ENCODE results near the gene THEMIS. TPM values are rescaled to one million over a fixed set of nuclear protein-coding genes. Genes with fewer than 3 reads are reported as not detected.

Gene THEMIS
- total and polyA plus RNA-seq, 2 of the 4 experiments (the other 2 are of a cell fraction), result not detected

DNA sequence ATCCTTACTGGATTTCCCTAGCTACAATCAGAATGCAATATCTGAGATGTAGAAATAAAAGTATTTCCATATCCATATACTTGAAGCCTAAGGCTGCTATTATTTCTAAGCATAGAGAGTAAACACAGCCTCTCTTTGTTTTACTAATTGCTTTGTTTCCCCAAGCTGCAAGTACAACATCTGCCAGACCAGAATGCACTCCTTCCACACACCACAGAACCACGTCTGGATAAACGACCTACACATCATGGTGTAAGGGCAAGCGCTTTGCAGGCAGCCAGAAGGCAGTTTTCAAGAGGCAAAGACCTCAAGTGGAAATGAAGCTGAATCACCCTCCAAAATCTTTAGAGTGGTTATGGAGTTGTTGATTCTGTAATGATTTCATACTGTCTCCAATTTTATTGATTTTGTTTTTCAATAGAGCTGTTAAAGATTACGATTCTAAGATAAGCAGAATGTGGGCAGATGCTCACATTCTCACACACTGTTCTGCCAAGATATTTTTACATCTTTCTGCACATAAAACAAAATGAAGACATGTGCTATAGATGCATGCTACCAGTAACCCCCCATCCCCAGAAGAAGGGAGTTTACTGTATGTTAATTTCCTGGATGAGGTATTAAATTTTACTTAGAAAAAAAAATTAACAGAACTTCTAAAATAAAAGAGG is 88.8 kb downstream of the THEMIS start:
- in situ Hi-C loops (cut with MboI; ENCODE audit: low sequenced_read_pairs) (no loop called here), intact Hi-C loops (cut with micrococcal nuclease) (no loop called here), dilution Hi-C loops (cut with HindIII; ENCODE audit: low sequenced_read_pairs, unreplicated experiment) (no loop called here)
- no peak overlapping the region for H3K18ac ChIP-seq (ENCODE audit: low read depth, low read length)
- H3K56ac ChIP-seq (ENCODE audit: extremely low read depth, insufficient read depth, low read length), result no peak overlapping the region
- BruUV-seq (replicated peaks), result no TSS peak
- ATAC-seq (ENCODE audit: low read depth) (no peak), DNase-seq (no peak)
- no peak overlapping the region for H2BK120ac ChIP-seq (ENCODE audit: low read depth, low read length)
- ChIA-PET CTCF (no interaction called here), POLR2A (ENCODE audit: unreplicated experiment) (no interaction called here)
- no peak overlapping the region for H3K4me3 ChIP-seq (ENCODE audit: insufficient read depth, low read depth, low read length)
- H2AFZ ChIP-seq (replicated peaks; ENCODE audit: low read length, poor library complexity), result no peak overlapping the region
- H4K8ac ChIP-seq (ENCODE audit: low read depth in 2 of 2, low read length in 2 of 2), result no peak overlapping the region
- no peak overlapping the region for H3K14ac ChIP-seq (replicated peaks; ENCODE audit: low read depth, low read length)
- H2BK15ac ChIP-seq (ENCODE audit: low read depth, low read length), result no peak overlapping the region
- H3K27ac ChIP-seq (ENCODE audit: insufficient read depth, low read length), result no peak overlapping the region
- H3K23ac ChIP-seq (ENCODE audit: low read depth, low read length), result no peak overlapping the region
- no peaks in the 10 kb centered on the region for H3K79me1 ChIP-seq (ENCODE audit: low read depth in 1 of 2, low read length in 2 of 2)
- WGBS, 2 experiments (ENCODE audit: extremely low coverage in 2 of 2, insufficient read length in 1 of 2), result no CpG with 5 or more reads among the region's 4 CpGs
- H3K4ac ChIP-seq (ENCODE audit: low read depth, low read length), result no peak overlapping the region
- H3K27me3 ChIP-seq (ENCODE audit: control insufficient read depth, insufficient read depth, low read length), result peaks cover 15% of the 10 kb centered on the region
- H4K5ac ChIP-seq (ENCODE audit: low read depth, low read length), result no peak overlapping the region
- no peaks in the 10 kb centered on the region for H4K20me1 ChIP-seq (ENCODE audit: insufficient read depth, low read length)
- no peak overlapping the region for H2AK5ac ChIP-seq (ENCODE audit: low read depth, low read length)
- H3K9ac ChIP-seq (ENCODE audit: low read depth, low read length), result no peak overlapping the region
- no peak overlapping the region for H2BK5ac ChIP-seq (ENCODE audit: low read depth, low read length, poor library complexity, severe bottlenecking)
- H2BK20ac ChIP-seq (ENCODE audit: low read depth, low read length), result no peak overlapping the region
- TF ChIP-seq POLR2A (IDR thresholded peaks at IDR 0.05; ENCODE audit: low read depth, low read length) (no peak), RAD21 (IDR thresholded peaks at IDR 0.05; ENCODE audit: low read length) (no peak), BHLHE40 (IDR thresholded peaks at IDR 0.05; ENCODE audit: low read depth, low read length) (no peak)
- no peaks in the 10 kb centered on the region for H3K9me3 ChIP-seq (ENCODE audit: control insufficient read depth, insufficient read depth, low read length)
- no peak overlapping the region for H4K91ac ChIP-seq (ENCODE audit: insufficient read depth, low read depth, low read length)
- H2AK9ac ChIP-seq (replicated peaks; ENCODE audit: low read depth, low read length, poor library complexity), result no peak overlapping the region
- H3K36me3 ChIP-seq (ENCODE audit: control insufficient read depth, insufficient read depth, low read length), result no peaks in the 10 kb centered on the region
- no peaks in the 10 kb centered on the region for H3K9me1 ChIP-seq (ENCODE audit: insufficient read depth, low read length)
- no peaks in the 10 kb centered on the region for H3K4me1 ChIP-seq (ENCODE audit: control insufficient read depth, insufficient read depth, low read length)
- no peak overlapping the region for H3K4me2 ChIP-seq (ENCODE audit: low read depth, low read length)

Data from IMR-90 (cell line).